Thyroid gland (tissue), 4 donors: ENCODE data around the gene CCDC120. TPM values are rescaled to one million over a fixed set of nuclear protein-coding genes. Genes with fewer than 3 reads are reported as not detected.
A peak's percentile ranks its signal among the peaks of the same experiment; 100 is the strongest.

Source experiments
- DNase-seq, 2 donors: peaks; one replicate each; pipeline ENCODE4 v3.0.0-alpha.2; 2019
- H3K27ac ChIP-seq, 3 donors: fragments of 200-600 bp; sonication (generic); 1 replicate in 2 of 3; 2 replicates in 1 of 3; pipeline ENCODE4 v1.5.1; 2016 to 2019; ENCODE audit warnings: mild to moderate bottlenecking in 1 of 3, moderate library complexity in 1 of 3
- H3K27me3 ChIP-seq: fragments of 200-600 bp; sonication (generic); one replicate; pipeline ENCODE4 v1.5.1; 2019
- H3K36me3 ChIP-seq, 2 donors: fragments of 200-600 bp; sonication (generic); one replicate each; pipeline ENCODE4 v1.5.1; 2016 to 2019
- H3K4me1 ChIP-seq, 2 donors: fragments of 200-600 bp; sonication (generic); one replicate each; pipeline ENCODE4 v1.5.1; 2017 to 2019
- H3K4me3 ChIP-seq, 3 donors: fragments of 200-600 bp; sonication (generic); replicated peaks in 1 of 3; 1 replicate in 2 of 3; 2 replicates in 1 of 3; pipeline ENCODE4 v1.5.1; 2016; ENCODE audit warnings: mild to moderate bottlenecking in 1 of 3
- H3K9me3 ChIP-seq: fragments of 200-600 bp; sonication (generic); one replicate; pipeline ENCODE4 v1.5.1; 2017
- POLR2A ChIP-seq, 2 donors: fragments of 450-650 bp; IDR thresholded peaks; one replicate each; pipeline ENCODE4 v1.6.1; 2017; ENCODE audit warnings: antibody characterized with exemption in 2 of 2, mild to moderate bottlenecking in 2 of 2, moderate library complexity in 1 of 2
- WGBS, 2 donors: methylation state at CpG; one replicate each; pipeline ENCODE4 v1.1.5; 2017; 5-methylcytosine and 5-hydroxymethylcytosine counted together
- intact Hi-C: fragments of 100-400 bp; cut with DNase I; formaldehyde crosslinking; loops from one replicate; pipeline ENCODE4 v1.15.1; 2023
- total RNA-seq, 4 donors: library from RNA; depleted of rRNA; stranded (reverse); fragments of >200 nt; gene quantifications; one replicate each; pipeline ENCODE4 v1.2.3, GENCODE V29; 2016
- TF ChIP-seq, protein P1 (sequence below), 6 experiments: fragments of 200-600 bp in 3 of 6; fragments of 450-650 bp in 3 of 6; sonication (generic) in 3 of 6; IDR thresholded peaks; one replicate each; pipeline ENCODE4 v1.5.1; 2016 to 2019; ENCODE audit warnings: antibody characterized with exemption in 6 of 6, mild to moderate bottlenecking in 2 of 6, inconsistent platforms in 1 of 6, moderate library complexity in 1 of 6

CCDC120 gene
- total RNA-seq, 4 donors from 2014 or later = 5.1 to 14.4 (median 6.3) TPM

DNA sequence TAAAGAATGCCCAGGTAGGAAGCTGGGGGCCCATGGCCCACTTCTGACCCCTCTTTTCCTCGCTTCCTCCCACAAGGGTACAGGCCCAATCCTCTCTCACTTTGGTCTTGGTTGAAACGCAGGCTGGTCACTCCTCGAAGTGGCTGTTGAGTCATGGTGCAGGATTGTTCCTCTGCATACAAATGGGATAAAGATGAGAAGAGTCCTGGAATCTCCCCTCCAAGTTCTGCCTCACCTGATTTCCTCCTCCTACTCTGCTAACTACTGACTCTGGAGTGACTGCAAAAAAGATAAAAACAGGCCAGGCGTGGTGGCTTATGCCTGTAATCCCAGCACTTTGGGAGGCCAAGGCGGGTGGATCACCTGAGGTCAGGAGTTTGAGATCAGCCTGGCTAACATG, 19.1 kb downstream of the CCDC120 start:
- H3K9me3 ChIP-seq = no peaks in the 10 kb centered on the region
- DNase-seq = no peak
- H3K4me1 ChIP-seq = peaks cover 0 to 6% of the 10 kb centered on the region in 2 donors
- no peaks in the 10 kb centered on the region for H3K36me3 ChIP-seq
- WGBS, 2 donors = 94% methylated on average over 2 to 4 of the region's 5 CpGs
- H3K27ac ChIP-seq = no peak overlapping the region
- no peaks in the 10 kb centered on the region for H3K27me3 ChIP-seq
- no peak overlapping the region for H3K4me3 ChIP-seq
- intact Hi-C loops = no loop called here
- no peak for TF ChIP-seq POLR2A (IDR thresholded peaks at IDR 0.05)
- TF ChIP-seq, protein P1, sequence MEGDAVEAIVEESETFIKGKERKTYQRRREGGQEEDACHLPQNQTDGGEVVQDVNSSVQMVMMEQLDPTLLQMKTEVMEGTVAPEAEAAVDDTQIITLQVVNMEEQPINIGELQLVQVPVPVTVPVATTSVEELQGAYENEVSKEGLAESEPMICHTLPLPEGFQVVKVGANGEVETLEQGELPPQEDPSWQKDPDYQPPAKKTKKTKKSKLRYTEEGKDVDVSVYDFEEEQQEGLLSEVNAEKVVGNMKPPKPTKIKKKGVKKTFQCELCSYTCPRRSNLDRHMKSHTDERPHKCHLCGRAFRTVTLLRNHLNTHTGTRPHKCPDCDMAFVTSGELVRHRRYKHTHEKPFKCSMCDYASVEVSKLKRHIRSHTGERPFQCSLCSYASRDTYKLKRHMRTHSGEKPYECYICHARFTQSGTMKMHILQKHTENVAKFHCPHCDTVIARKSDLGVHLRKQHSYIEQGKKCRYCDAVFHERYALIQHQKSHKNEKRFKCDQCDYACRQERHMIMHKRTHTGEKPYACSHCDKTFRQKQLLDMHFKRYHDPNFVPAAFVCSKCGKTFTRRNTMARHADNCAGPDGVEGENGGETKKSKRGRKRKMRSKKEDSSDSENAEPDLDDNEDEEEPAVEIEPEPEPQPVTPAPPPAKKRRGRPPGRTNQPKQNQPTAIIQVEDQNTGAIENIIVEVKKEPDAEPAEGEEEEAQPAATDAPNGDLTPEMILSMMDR (IDR thresholded peaks at IDR 0.05) = no peak

DNA sequence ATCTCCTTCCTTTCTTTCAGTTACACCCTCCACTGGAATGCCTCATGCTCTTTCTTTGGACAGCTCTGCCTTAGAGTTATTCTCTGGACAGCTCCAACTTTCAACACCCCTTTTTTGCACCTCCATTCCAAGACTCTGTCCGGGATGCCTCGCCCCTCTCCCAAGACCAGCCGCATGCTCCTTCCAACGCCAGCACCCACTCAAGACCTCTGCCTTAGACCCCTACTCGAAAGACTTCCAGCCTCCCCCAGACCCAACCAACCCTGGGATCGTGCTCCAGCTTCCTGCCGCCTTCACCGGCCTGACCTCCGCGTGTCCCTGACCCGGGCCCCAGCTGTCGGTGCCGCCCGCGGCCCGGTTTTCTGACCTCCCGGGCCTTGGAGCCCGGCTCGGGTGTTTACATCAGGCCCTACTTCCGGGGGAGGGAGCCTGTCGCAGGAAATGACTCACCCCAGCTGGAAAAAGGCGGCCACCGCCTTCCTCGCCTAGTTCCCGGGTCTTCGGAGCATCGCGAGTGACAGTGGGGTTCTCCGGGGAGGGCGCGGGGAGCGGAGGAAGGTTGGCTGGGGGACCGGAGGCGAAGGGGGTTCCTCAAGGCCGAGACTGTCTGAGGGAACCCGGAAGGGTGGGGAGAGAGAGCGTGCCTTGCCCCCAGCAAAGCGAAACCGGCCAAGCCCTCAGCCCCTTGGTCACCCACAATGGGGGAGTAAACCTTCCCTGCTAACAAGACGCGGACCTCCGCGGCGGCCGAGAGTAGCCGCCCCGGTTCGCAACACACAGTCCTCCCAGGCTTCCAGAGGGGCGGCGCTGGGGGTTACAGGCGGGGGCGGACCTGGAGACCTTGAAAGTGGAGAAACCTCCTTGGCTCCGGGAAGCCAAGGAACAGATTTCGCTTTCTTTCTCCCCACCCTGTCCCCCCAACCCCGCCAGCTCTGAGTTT, 21.0 kb downstream of the CCDC120 start, which contains the start of gene WDR45:
TSS of gene WDR45 (minus strand) at position 399 of the 940 bp plus-strand sequence. CDS start 1,792 bp downstream, outside the sequence.
- Histone ChIP-seq H3K9me3 (no peaks in the 10 kb centered on the region), H3K4me1 (no peaks in the 10 kb centered on the region), H3K27ac (peak within 1 kb of the TSS; percentile 65 to 93 (median 84)), H3K27me3 (no peaks in the 10 kb centered on the region), H3K36me3 (no peaks in the 10 kb centered on the region), H3K4me3 (peak within 1 kb of the TSS; percentile 20 to 65 (median 56))
- intact Hi-C loops = no loop called here
- DNase-seq = peak; percentile 69 to 75
- 0 to 6% methylated on average over 6 of the region's 55 CpGs for WGBS, 2 donors
- TF ChIP-seq POLR2A (IDR thresholded peaks at IDR 0.05) = peak in 1 of 2 donors; percentile 72
- TF ChIP-seq, protein P1 (IDR thresholded peaks at IDR 0.05) = no peak

DNA sequence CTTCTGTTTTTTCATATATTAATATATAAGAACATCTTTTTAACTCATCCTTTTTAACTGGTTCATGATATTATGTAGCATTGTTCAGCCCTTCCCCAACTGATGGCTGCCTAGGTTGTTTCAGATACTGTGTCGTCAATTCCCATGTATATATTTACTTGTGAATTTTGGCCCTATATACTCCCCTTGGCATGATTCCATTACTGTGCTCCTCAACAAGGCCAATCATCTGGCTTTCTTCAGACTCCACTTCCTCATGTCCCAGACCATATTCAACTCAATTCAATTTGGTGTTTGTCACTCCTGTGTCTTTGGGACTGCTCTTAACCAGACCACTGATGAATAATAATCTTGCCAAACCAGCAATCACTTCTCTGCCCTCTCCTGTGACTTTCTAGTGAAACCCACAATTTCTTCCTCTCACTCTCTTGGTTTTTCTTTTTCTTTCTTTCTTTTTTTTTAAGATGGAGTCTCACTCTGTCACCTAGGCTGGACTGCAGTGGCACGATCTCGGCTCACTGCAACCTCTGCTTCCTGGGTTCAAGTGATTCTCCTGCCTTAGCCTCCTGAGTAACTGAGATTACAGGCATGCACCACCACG, 23.6 kb downstream of the CCDC120 start:
- TF ChIP-seq, protein P1 (IDR thresholded peaks at IDR 0.05) = no peak
- TF ChIP-seq POLR2A (IDR thresholded peaks at IDR 0.05) = no peak
- WGBS, 2 donors = 86 to 87% methylated on average over 4 of the region's 4 CpGs
- no peak for DNase-seq
- Histone ChIP-seq H3K9me3 (no peaks in the 10 kb centered on the region), H3K36me3 (no peaks in the 10 kb centered on the region), H3K27me3 (no peaks in the 10 kb centered on the region), H3K27ac (no peak overlapping the region), H3K4me1 (no peaks in the 10 kb centered on the region), H3K4me3 (no peak overlapping the region)
- intact Hi-C loops = no loop called here

DNA sequence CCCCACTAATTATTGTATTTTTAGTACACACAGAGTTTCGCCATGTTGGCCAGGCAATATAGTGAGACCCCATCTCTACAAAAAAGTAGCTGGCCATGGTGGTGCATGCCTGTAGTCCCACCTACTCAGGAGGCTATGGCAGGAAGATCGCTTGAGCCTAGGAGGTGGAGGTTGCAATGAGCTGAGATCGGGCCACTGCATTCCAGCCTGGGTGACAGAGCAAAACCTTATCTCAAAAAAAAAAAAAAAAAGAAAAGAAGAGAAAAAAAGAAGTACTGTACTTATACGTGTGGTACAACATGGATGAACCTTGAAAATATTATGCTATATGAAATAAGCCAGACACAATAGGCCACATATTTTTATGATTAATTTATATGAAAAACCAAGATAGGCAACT, 30.8 kb downstream of the CCDC120 start:
- 80 to 84% methylated on average over 4 of the region's 4 CpGs for WGBS, 2 donors
- no peaks in the 10 kb centered on the region for H3K36me3 ChIP-seq
- no peak overlapping the region for H3K4me3 ChIP-seq
- no peak overlapping the region for H3K27ac ChIP-seq
- DNase-seq = no peak
- no peaks in the 10 kb centered on the region for H3K4me1 ChIP-seq
- H3K27me3 ChIP-seq = no peaks in the 10 kb centered on the region
- H3K9me3 ChIP-seq = no peaks in the 10 kb centered on the region
- intact Hi-C loops = no loop called here
- no peak for TF ChIP-seq POLR2A (IDR thresholded peaks at IDR 0.05)
- TF ChIP-seq, protein P1 (IDR thresholded peaks at IDR 0.05) = no peak

DNA sequence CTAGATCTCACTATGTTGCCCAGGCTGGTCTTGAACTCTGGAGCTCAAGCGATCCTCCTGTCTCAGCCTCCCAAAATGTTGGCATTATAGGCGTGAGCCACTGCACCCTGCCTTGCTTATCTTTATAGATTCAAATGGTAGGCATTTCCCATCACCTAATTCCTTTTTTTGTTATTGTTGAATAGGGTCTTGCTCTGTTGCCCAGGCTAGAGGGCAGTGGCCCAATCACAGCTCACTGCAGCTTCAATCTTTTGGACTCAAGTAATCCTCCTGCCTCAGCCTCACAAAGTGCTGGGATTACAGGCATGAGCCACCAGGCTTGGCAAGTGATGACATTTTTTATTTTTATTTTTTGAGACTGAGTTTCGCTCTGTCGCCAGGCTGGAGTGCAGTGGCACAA, 37.6 kb downstream of the CCDC120 start:
- no peak for DNase-seq
- Histone ChIP-seq H3K36me3 (no peaks in the 10 kb centered on the region), H3K27me3 (no peaks in the 10 kb centered on the region), H3K9me3 (no peaks in the 10 kb centered on the region), H3K4me3 (no peak overlapping the region), H3K4me1 (no peaks in the 10 kb centered on the region), H3K27ac (no peak overlapping the region)
- intact Hi-C loops = no loop called here
- 97 to 100% methylated on average over 4 of the region's 4 CpGs for WGBS, 2 donors
- TF ChIP-seq, protein P1 (IDR thresholded peaks at IDR 0.05) = no peak
- TF ChIP-seq POLR2A (IDR thresholded peaks at IDR 0.05) = no peak
